Esophagus muscularis mucosa (tissue), 4 donors: ENCODE measurements around the gene FGF23. TPM values are rescaled to one million over a fixed set of nuclear protein-coding genes. Genes with fewer than 3 reads are reported as not detected.

Source experiments
- DNase-seq: peaks from one replicate; pipeline ENCODE4 v3.0.0-alpha.2; 2017; ENCODE audit errors: extremely low spot score
- H3K27ac ChIP-seq, 4 donors: fragments of 200-600 bp; sonication (generic); replicated peaks in 1 of 4; 1 replicate in 3 of 4; 2 replicates in 1 of 4; pipeline ENCODE4 v1.5.1; 2016 to 2019; ENCODE audit warnings: mild to moderate bottlenecking in 1 of 4
- H3K27me3 ChIP-seq, 4 donors: fragments of 200-600 bp; sonication (generic); one replicate each; pipeline versions ENCODE4 v1.5.1 to v1.6.0; 2016 to 2019
- H3K36me3 ChIP-seq, 4 donors: fragments of 200-600 bp; sonication (generic); one replicate each; pipeline ENCODE4 v1.5.1; 2016 to 2019
- H3K4me1 ChIP-seq, 4 donors: fragments of 200-600 bp; sonication (generic); one replicate each; pipeline ENCODE4 v1.5.1; 2016 to 2019
- H3K4me3 ChIP-seq, 4 donors: fragments of 200-600 bp; sonication (generic); 1 replicate in 2 of 4; 2 replicates in 2 of 4; pipeline ENCODE4 v1.5.1; 2016 to 2019; ENCODE audit warnings: mild to moderate bottlenecking in 4 of 4, moderate library complexity in 1 of 4
- H3K9me3 ChIP-seq, 4 donors: fragments of 200-600 bp; sonication (generic); 1 replicate in 3 of 4; 2 replicates in 1 of 4; pipeline ENCODE4 v1.5.1; 2016 to 2019
- CTCF ChIP-seq, 3 experiments: fragments of 200-600 bp in 2 of 3; fragments of 450-650 bp in 1 of 3; sonication (generic) in 2 of 3; IDR thresholded peaks; one replicate each; pipeline ENCODE4 v1.5.1; 2017 to 2019; ENCODE audit warnings: antibody characterized with exemption in 3 of 3, mild to moderate bottlenecking in 2 of 3, moderate library complexity in 1 of 3
- EP300 ChIP-seq: sonication (generic); formaldehyde crosslinking; IDR thresholded peaks from one replicate; pipeline ENCODE4 v1.6.1; 2017; ENCODE audit warnings: antibody characterized with exemption
- POLR2A ChIP-seq: fragments of 450-650 bp; IDR thresholded peaks from one replicate; pipeline ENCODE4 v1.6.1; 2017; ENCODE audit warnings: antibody characterized with exemption, moderate library complexity, mild to moderate bottlenecking, low read depth
- POLR2AphosphoS5 ChIP-seq, 2 donors: sonication (generic); formaldehyde crosslinking; IDR thresholded peaks; one replicate each; pipeline ENCODE4 v1.6.1; 2017; ENCODE audit warnings: antibody characterized with exemption in 2 of 2
- WGBS: methylation state at CpG from one replicate; pipeline ENCODE4 v1.1.5; 2018; 5-methylcytosine and 5-hydroxymethylcytosine counted together
- intact Hi-C: fragments of 100-400 bp; cut with DNase I; formaldehyde crosslinking; loops from one replicate; pipeline ENCODE4 v1.15.1; 2023
- total RNA-seq, 4 donors: library from RNA; depleted of rRNA; stranded (reverse); fragments of >200 nt; gene quantifications; one replicate each; pipeline versions ENCODE4 v1.1.0 to v1.2.1, GENCODE V29; 2016

FGF23 gene
- total RNA-seq, 4 donors from 2014 or later = not detected

- peak; percentile 31 for DNase-seq
- TF ChIP-seq CTCF (IDR thresholded peaks at IDR 0.05) (no peak), POLR2AphosphoS5 (IDR thresholded peaks at IDR 0.05) (no peak), EP300 (no peak), POLR2A (no peak)
- no peak overlapping the region for H3K27ac ChIP-seq
- no peak overlapping the region for H3K4me3 ChIP-seq
- H3K27me3 ChIP-seq = peaks cover 0 to 7% (median 0%) of the 10 kb centered on the region in 4 donors
- 86% methylated on average over 5 of the region's 5 CpGs for WGBS
- no peaks in the 10 kb centered on the region for H3K9me3 ChIP-seq
- intact Hi-C loops = no loop called here
- H3K4me1 ChIP-seq = no peaks in the 10 kb centered on the region
- H3K36me3 ChIP-seq = no peaks in the 10 kb centered on the region
Measured at GRCh38 chr12:4387607-4388006, 8.1 kb upstream of the FGF23 start.

GRCh38 chr12:4386801-4387200 is 7.3 kb upstream of the FGF23 start:
- no peaks in the 10 kb centered on the region for H3K27me3 ChIP-seq
- intact Hi-C loops = no loop called here
- H3K4me1 ChIP-seq = no peaks in the 10 kb centered on the region
- H3K27ac ChIP-seq = no peak overlapping the region
- no peaks in the 10 kb centered on the region for H3K9me3 ChIP-seq
- peak; percentile 55 for DNase-seq
- TF ChIP-seq POLR2AphosphoS5 (IDR thresholded peaks at IDR 0.05) (no peak), CTCF (IDR thresholded peaks at IDR 0.05) (no peak), POLR2A (no peak), EP300 (no peak)
- 72% methylated on average over 4 of the region's 4 CpGs for WGBS
- H3K4me3 ChIP-seq = no peak overlapping the region
- no peaks in the 10 kb centered on the region for H3K36me3 ChIP-seq

- peak; percentile 88 for DNase-seq
- no peak for TF ChIP-seq EP300
- no peak for TF ChIP-seq POLR2A
- TF ChIP-seq CTCF (IDR thresholded peaks at IDR 0.05) = no peak
- TF ChIP-seq POLR2AphosphoS5 (IDR thresholded peaks at IDR 0.05) = no peak
- no peaks in the 10 kb centered on the region for H3K4me1 ChIP-seq
- intact Hi-C loops = no loop called here
- WGBS = 77% methylated on average over 8 of the region's 8 CpGs
- H3K4me3 ChIP-seq = no peak overlapping the region
- no peaks in the 10 kb centered on the region for H3K9me3 ChIP-seq
- peaks cover 0 to 5% (median 0%) of the 10 kb centered on the region in 4 donors for H3K27me3 ChIP-seq
- no peaks in the 10 kb centered on the region for H3K36me3 ChIP-seq
- no peak overlapping the region for H3K27ac ChIP-seq
Measured at GRCh38 chr12:4383304-4383865, 3.9 kb upstream of the FGF23 start.

- H3K36me3 ChIP-seq = no peaks in the 10 kb centered on the region
- peaks cover 0 to 8% (median 0%) of the 10 kb centered on the region in 4 donors for H3K27me3 ChIP-seq
- no peak overlapping the region for H3K27ac ChIP-seq
- H3K4me1 ChIP-seq = no peaks in the 10 kb centered on the region
- no peak for TF ChIP-seq POLR2AphosphoS5 (IDR thresholded peaks at IDR 0.05)
- no peak for TF ChIP-seq EP300
- no peak for TF ChIP-seq POLR2A
- TF ChIP-seq CTCF (IDR thresholded peaks at IDR 0.05) = no peak
- peak; percentile 62 for DNase-seq
- no peaks in the 10 kb centered on the region for H3K9me3 ChIP-seq
- no peak overlapping the region for H3K4me3 ChIP-seq
- intact Hi-C loops = no loop called here
- 86% methylated on average over 4 of the region's 4 CpGs for WGBS
Measured at GRCh38 chr12:4380332-4380731, 820 bp upstream of the FGF23 start.

- no peak for TF ChIP-seq POLR2A
- TF ChIP-seq POLR2AphosphoS5 (IDR thresholded peaks at IDR 0.05) = no peak
- TF ChIP-seq CTCF (IDR thresholded peaks at IDR 0.05) = no peak
- TF ChIP-seq EP300 = no peak
Measured at GRCh38 chr12:4378772-4379171, 740 bp downstream of the FGF23 start.

More at GRCh38 chr12:4378772-4379171, 740 bp downstream of the FGF23 start:
- no peaks in the 10 kb centered on the region for H3K4me1 ChIP-seq
- no peak for DNase-seq
- no peak overlapping the region for H3K27ac ChIP-seq
- no peaks in the 10 kb centered on the region for H3K9me3 ChIP-seq
- intact Hi-C loops = no loop called here
- no peak overlapping the region for H3K4me3 ChIP-seq
- H3K27me3 ChIP-seq = peaks cover 0 to 8% (median 0%) of the 10 kb centered on the region in 4 donors
- H3K36me3 ChIP-seq = no peaks in the 10 kb centered on the region
- WGBS = 81% methylated on average over 1 of the region's 1 CpG
